ENCODE measurements around the gene NEDD8. TPM values are rescaled to one million over a fixed set of nuclear protein-coding genes. Genes with fewer than 3 reads are reported as not detected.
A peak's percentile ranks its signal among the peaks of the same experiment; 100 is the strongest.

The NEDD8 gene
- total RNA-seq, 6 experiments from 2014 or later = 60.0 to 72.9 (median 68.7) TPM

GRCh38 chr14:24172261-24172860 lies 59.8 kb downstream of the NEDD8 start:
- ATAC-seq (no peak), DNase-seq (no peak)
- Histone ChIP-seq H3K4me1 (no peaks in the 10 kb centered on the region), H3K36me3 (peaks cover 0 to 5% (median 0%) of the 10 kb centered on the region in 4 donors), H3K9me3 (no peaks in the 10 kb centered on the region), H3K27me3 (no peaks in the 10 kb centered on the region), H3K4me3 (no peak overlapping the region), H3K27ac (no peak overlapping the region)
- intact Hi-C loops (cut with DNase I) = no loop called here
- 52% methylated on average over 14 of the region's 30 CpGs for WGBS (ENCODE audit: insufficient coverage, low coverage, low lambda C conversion rate, missing lambda C conversion rate)
- no peak for TF ChIP-seq CTCF (IDR thresholded peaks at IDR 0.05)
- TF ChIP-seq POLR2A (IDR thresholded peaks at IDR 0.05) = no peak

GRCh38 chr14:24171422-24172260 lies 60.5 kb downstream of the NEDD8 start, which contains the start of gene REC8:
REC8 (plus strand) TSS chr14:24172080; CDS start chr14:24172553, 473 bp downstream.
- Histone ChIP-seq H3K4me1 (no peaks in the 10 kb centered on the region), H3K27me3 (no peaks in the 10 kb centered on the region), H3K4me3 (no peak within 1 kb of the TSS), H3K36me3 (peaks cover 0 to 5% (median 2%) of the 10 kb centered on the region in 4 donors), H3K27ac (no peak within 1 kb of the TSS), H3K9me3 (no peaks in the 10 kb centered on the region)
- ATAC-seq (peak; percentile 52 to 66 (median 65)), DNase-seq (peak in 2 of 3 donors; percentile 46 to 70)
- intact Hi-C loops (cut with DNase I) = no loop called here
- no peak for TF ChIP-seq POLR2A (IDR thresholded peaks at IDR 0.05)
- no peak for TF ChIP-seq CTCF (IDR thresholded peaks at IDR 0.05)
- 58% methylated on average over 11 of the region's 63 CpGs for WGBS (ENCODE audit: insufficient coverage, low coverage, low lambda C conversion rate, missing lambda C conversion rate)

- H3K9me3 ChIP-seq = no peaks in the 10 kb centered on the region
- TF ChIP-seq POLR2A (IDR thresholded peaks at IDR 0.05) (no peak), CTCF (IDR thresholded peaks at IDR 0.05) (no peak)
- peak in 2 of 4 donors; percentile 31 to 42 for ATAC-seq
- peaks cover 0 to 8% (median 2%) of the 10 kb centered on the region in 4 donors for H3K4me1 ChIP-seq
- H3K27ac ChIP-seq = no peak overlapping the region
- intact Hi-C loops (cut with DNase I) = loop anchor here in 1 of 2 donors (10.0 kb wide), 1 partner anchor 103 kb away; no protein-coding TSS in a partner anchor
- H3K4me3 ChIP-seq = no peak overlapping the region
- no peaks in the 10 kb centered on the region for H3K27me3 ChIP-seq
- H3K36me3 ChIP-seq = peaks cover 7 to 43% (median 25%) of the 10 kb centered on the region in 4 donors
- no peak for DNase-seq
- WGBS (ENCODE audit: insufficient coverage, low coverage, low lambda C conversion rate, missing lambda C conversion rate) = 87% methylated on average over 3 of the region's 3 CpGs
These were observed 64.6 kb downstream of the NEDD8 start for GRCh38 chr14:24167469-24168114.

Small RNA genes within 50 kb of the gene (small RNA-seq; reads per million reads assigned to genes)
- gene AL136295.4 = 0 reads per million in 2 experiments
- 0 reads per million in 2 experiments for gene CHMP4A
- 0 to 1.4 reads per million in 2 experiments for gene IPO4
- gene MDP1 = 0 reads per million in 2 experiments

Other genes with a start within 250 kb of the NEDD8 start
- gene DHRS4L2, start 243.4 kb downstream of the NEDD8 start, total RNA-seq = 10 to 100 TPM; 17.7 to 53.6 (median 32.3) TPM
- gene CARMIL3, start 180.4 kb downstream of the NEDD8 start, total RNA-seq = 1 to 10 TPM in 1 of 6 experiments, under 1 TPM in 5; 0.18 to 1.9 (median 0.29) TPM
- under 1 TPM in 4 of 6 experiments, not detected in 2; 0.09 to 0.40 (median 0.18) TPM for gene CPNE6, start 160.8 kb downstream of the NEDD8 start, total RNA-seq
- 100 to 1,000 TPM; 124 to 615 (median 240) TPM for gene PCK2, start 138.1 kb downstream of the NEDD8 start, total RNA-seq
- gene DCAF11, start 117.6 kb downstream of the NEDD8 start, total RNA-seq = 100 to 1,000 TPM in 3 of 6 experiments, 10 to 100 TPM in 3; 65.9 to 180 (median 103) TPM
- 1 to 10 TPM; 1.4 to 2.9 (median 2.1) TPM for gene NRL, start 117.4 kb downstream of the NEDD8 start, total RNA-seq
- 10 to 100 TPM in 3 of 6 experiments, 1 to 10 TPM in 3; 1.5 to 32.5 (median 9.3) TPM for gene FITM1, start 101.7 kb downstream of the NEDD8 start, total RNA-seq
- 100 to 1,000 TPM in 4 of 6 experiments, 10 to 100 TPM in 2; 81.7 to 119 (median 107) TPM for gene PSME1, start 96.2 kb downstream of the NEDD8 start, total RNA-seq
- 10 to 100 TPM; 10.2 to 21.4 (median 11.9) TPM for gene EMC9, start 90.8 kb downstream of the NEDD8 start, total RNA-seq
- 100 to 1,000 TPM in 4 of 6 experiments, 10 to 100 TPM in 2; 66.1 to 142 (median 110) TPM for gene PSME2, start 85.8 kb downstream of the NEDD8 start, total RNA-seq
- 10 to 100 TPM; 17.5 to 39.6 (median 26.2) TPM for gene RNF31, start 84.9 kb downstream of the NEDD8 start, total RNA-seq
- 10 to 100 TPM; 17.4 to 66.6 (median 37.2) TPM for gene IRF9, start 71.1 kb downstream of the NEDD8 start, total RNA-seq
- 1 to 10 TPM; 1.6 to 7.4 (median 3.4) TPM for gene REC8, start 60.3 kb downstream of the NEDD8 start, total RNA-seq
- 10 to 100 TPM; 17.9 to 44.0 (median 23.0) TPM for gene IPO4, start 43.6 kb downstream of the NEDD8 start, total RNA-seq
- 10 to 100 TPM; 32.1 to 49.8 (median 41.2) TPM for gene TM9SF1, start 36.9 kb downstream of the NEDD8 start, total RNA-seq
- under 1 TPM in 2 of 6 experiments, not detected in 4; 0.29 TPM for gene TSSK4, start 26.7 kb downstream of the NEDD8 start, total RNA-seq
- 10 to 100 TPM; 11.9 to 28.9 (median 17.1) TPM for gene CHMP4A, start 18.9 kb downstream of the NEDD8 start, total RNA-seq
- 1 to 10 TPM; 3.7 to 6.3 (median 4.9) TPM for gene MDP1, start 16.3 kb downstream of the NEDD8 start, total RNA-seq
- gene GMPR2, start 562 bp upstream of the NEDD8 start, total RNA-seq = 10 to 100 TPM; 26.2 to 40.2 (median 34.2) TPM
- 10 to 100 TPM; 13.4 to 28.1 (median 24.1) TPM for gene TINF2, start 10.3 kb upstream of the NEDD8 start, total RNA-seq
- gene TGM1, start 30.8 kb upstream of the NEDD8 start, total RNA-seq = 1 to 10 TPM in 2 of 6 experiments, under 1 TPM in 4; 0.37 to 1.9 (median 0.77) TPM
- 10 to 100 TPM; 11.5 to 28.3 (median 15.2) TPM for gene RABGGTA, start 39.2 kb upstream of the NEDD8 start, total RNA-seq
- 10 to 100 TPM; 49.1 to 89.3 (median 60.1) TPM for gene DHRS1, start 67.4 kb upstream of the NEDD8 start, total RNA-seq
- gene NOP9, start 67.5 kb upstream of the NEDD8 start, total RNA-seq = 10 to 100 TPM in 4 of 6 experiments, 1 to 10 TPM in 2; 8.2 to 15.3 (median 11.4) TPM
- 100 to 1,000 TPM; 118 to 219 (median 196) TPM for gene CIDEB, start 75.6 kb upstream of the NEDD8 start, total RNA-seq
- gene LTB4R2, start 77.8 kb upstream of the NEDD8 start, total RNA-seq = 1 to 10 TPM; 1.8 to 5.8 (median 3.5) TPM
- 1 to 10 TPM; 2.7 to 5.5 (median 3.9) TPM for gene LTB4R, start 79.1 kb upstream of the NEDD8 start, total RNA-seq
- gene ADCY4, start 102.7 kb upstream of the NEDD8 start, total RNA-seq = 1 to 10 TPM; 2.3 to 7.2 (median 3.9) TPM
- 1 to 10 TPM in 2 of 6 experiments, under 1 TPM in 4; 0.70 to 1.6 (median 0.90) TPM for gene RIPK3, start 107.6 kb upstream of the NEDD8 start, total RNA-seq
- gene NFATC4, start 135.8 kb upstream of the NEDD8 start, total RNA-seq = 1 to 10 TPM; 1.0 to 3.7 (median 2.0) TPM
- gene NYNRIN, start 166.6 kb upstream of the NEDD8 start, total RNA-seq = 1 to 10 TPM; 1.8 to 6.1 (median 2.7) TPM
- 1 to 10 TPM in 4 of 6 experiments, under 1 TPM in 2; 0.74 to 1.8 (median 1.2) TPM for gene CBLN3, start 197.3 kb upstream of the NEDD8 start, total RNA-seq
- 10 to 100 TPM; 19.6 to 24.9 (median 21.4) TPM for gene KHNYN, start 197.6 kb upstream of the NEDD8 start, total RNA-seq
- gene SDR39U1, start 210.4 kb upstream of the NEDD8 start, total RNA-seq = 10 to 100 TPM; 24.9 to 32.8 (median 28.3) TPM

All from right lobe of liver (tissue), 6 donors.